Myocyte (in vitro differentiated cells): ENCODE measurements around the gene ARMC7. TPM values are rescaled to one million over a fixed set of nuclear protein-coding genes. Genes with fewer than 3 reads are reported as not detected.
A peak's percentile ranks its signal among the peaks of the same experiment; 100 is the strongest.

Source experiments
- DNase-seq: peaks from one replicate; pipeline ENCODE4 v3.0.0-alpha.2; 2012; ENCODE audit warnings: low read depth
- total RNA-seq: library from RNA; depleted of rRNA; stranded (reverse); fragments of >200 nt; gene quantifications from 2 replicates; pipeline ENCODE4 v1.2.3, GENCODE V29; 2014

ARMC7 gene
- total RNA-seq, 1 donor from 2014 or later: 4.4 TPM

- no peak for DNase-seq
Observed at GRCh38 chr17:75098861-75099260, 10.9 kb upstream of the ARMC7 start.

DNA sequence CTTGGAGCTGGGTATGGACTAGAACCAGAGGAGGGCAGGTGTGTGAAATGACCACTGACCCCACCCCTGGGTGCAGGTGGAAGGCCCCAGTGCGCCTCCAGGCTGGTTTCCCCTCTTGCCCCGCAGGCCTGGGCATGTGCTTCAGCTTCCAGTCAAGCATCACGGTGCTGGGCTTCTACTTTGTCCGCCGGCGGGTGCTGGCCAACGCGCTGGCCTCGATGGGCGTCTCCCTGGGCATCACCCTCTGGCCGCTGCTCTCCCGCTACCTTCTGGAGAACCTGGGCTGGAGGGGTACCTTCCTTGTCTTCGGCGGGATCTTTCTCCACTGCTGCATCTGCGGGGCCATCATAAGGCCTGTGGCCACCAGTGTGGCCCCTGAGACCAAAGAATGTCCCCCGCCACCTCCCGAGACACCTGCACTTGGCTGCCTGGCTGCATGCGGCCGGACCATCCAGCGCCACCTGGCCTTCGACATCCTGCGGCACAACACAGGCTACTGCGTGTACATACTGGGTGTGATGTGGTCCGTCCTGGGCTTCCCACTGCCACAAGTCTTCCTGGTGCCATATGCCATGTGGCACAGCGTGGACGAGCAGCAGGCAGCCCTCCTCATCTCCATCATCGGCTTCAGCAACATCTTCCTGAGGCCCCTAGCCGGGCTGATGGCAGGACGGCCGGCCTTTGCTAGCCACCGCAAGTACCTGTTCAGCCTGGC, 9.7 kb upstream of the ARMC7 start:
- no peak for DNase-seq

DNA sequence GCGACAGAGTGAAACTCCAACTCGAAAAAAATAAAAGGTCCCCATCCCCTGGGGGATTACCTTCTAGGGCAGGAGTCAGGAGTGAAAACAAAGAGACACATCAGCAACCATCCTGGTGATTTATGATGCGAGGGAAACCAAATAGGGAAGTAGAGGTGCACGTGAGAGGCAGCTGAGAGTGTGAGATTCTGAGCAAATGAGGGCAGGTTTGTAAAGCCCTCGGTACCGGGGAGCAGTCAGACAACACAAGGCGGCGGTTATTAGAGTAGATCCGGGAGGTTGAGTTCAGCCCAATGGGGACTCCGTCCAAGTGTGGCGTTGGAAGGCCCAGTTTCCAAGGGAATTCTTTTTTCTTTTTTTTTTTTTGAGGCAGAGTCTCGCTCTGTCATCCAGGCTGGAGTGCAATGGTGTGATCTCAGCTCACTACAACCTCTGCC, 7.4 kb upstream of the ARMC7 start:
- no peak for DNase-seq

GRCh38 chr17:75103601-75104554, 5.9 kb upstream of the ARMC7 start:
- DNase-seq: no peak

DNA sequence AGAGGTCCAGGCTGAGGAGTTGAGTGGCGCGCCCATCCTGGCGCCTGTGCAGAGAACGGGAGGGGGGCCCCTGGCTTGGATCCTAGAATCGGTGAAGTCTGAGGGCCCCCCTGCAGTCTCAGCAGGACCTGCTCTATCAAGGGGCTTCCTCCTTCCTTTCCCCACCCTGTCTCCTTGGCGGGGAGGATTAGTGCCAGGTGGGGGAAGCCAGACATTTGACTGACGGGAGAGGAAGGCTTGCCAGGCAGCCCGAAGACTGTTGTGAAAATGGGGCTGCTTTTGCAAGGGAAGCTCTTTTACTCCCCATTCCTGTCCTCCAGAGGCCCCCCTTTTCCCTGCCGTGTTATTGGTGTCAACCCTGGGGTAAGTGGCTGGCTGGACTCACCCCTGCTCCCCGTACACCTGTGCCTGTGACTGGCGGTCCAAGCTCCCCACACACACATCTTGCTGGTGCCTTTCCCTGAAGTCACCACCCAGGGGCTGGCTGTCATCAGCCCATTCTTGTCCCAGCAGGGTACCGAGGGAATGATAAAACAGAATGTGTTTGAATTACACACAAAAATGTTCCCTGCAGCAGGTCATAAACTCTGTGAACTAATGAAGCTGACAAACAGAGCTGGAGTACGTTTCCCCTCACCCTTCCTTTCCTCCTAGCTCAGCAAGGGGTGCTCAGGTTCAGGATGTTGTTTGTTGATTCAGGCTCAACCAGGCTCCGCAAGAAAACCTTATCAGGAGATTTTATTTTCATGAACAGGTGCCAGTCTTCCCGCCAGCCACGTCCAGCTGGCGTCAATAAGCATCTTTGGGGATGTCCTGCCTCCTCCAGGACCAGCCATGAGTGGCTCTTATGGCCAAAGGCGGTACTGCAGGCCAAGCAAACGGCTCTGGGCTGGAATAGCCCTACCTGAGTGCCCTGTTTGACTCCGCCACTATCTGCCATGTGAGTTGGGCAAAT, 4.4 kb upstream of the ARMC7 start:
- peak; percentile 50 for DNase-seq

DNA sequence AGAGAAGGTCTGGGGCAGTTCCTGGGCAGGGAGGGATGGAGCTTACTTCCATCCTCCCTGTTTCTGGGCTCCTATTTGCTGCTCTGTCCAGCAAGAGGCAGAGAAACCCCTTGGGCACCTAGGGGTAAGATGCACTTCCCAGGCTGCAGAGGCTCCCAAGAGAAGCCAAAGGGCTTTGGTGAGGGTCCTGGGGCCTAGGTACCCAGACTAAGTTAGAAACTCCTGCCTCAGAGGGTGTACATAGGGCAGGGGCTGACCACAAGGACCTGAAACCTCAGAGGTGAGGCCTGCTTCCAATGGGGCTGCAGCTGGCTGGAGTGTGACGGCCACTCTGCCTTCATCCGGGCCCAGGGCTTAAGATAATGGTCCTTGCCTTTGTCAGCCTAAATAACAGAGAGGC, 1.6 kb upstream of the ARMC7 start:
- DNase-seq: no peak

DNA sequence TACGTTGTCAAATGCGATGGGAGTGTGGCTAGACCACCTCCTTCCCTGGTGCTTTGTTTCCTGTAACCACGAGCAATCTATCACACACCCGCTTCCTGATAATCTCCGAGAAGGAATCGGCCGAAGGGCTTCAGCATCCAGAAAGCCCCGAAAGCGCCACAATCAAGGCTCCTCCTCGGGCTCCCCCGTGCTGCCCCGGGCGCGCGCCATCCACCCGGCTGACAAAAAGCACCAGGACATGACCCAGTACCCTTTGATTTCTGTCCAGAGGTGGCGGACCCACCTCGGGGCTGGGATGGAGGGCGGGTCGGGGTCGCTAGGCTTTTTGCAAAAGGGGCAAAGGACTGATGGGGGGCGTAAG, 743 bp upstream of the ARMC7 start:
- no peak for DNase-seq

DNA sequence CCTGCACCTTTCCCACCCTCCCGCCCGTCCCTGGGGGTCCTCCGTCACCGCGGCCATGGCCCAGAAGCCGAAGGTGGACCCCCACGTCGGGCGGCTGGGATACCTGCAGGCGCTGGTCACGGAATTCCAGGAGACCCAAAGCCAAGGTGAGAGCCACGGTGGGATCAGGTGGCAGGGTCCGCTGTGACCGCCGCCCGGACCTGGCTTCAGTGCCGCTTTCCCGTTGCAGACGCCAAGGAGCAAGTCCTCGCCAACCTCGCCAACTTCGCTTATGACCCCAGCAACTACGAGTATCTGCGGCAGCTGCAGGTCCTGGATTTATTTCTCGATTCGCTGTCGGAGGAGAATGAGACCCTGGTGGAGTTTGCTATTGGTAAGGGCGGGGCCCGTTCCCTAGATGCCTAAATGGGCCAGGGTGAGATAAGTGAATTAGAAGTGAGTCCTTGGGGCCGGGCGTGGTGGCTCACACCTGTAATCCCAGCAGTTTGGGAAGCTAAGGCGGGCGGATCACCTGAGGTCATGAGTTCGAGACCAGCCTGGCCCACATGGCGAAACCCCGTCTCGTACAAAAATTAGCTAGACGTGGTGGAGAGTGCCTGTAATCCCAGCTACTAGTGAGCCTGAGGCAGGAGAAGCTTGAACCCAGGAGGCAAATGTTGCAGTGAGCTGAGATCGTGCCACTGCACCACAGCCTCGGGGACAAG, 617 bp downstream of the ARMC7 start:
- DNase-seq: peak; percentile 30

- no peak for DNase-seq
Observed at GRCh38 chr17:75111777-75112335, 2.1 kb downstream of the ARMC7 start.

GRCh38 chr17:75113798-75114551, 4.2 kb downstream of the ARMC7 start:
- peak; percentile 91 for DNase-seq

DNA sequence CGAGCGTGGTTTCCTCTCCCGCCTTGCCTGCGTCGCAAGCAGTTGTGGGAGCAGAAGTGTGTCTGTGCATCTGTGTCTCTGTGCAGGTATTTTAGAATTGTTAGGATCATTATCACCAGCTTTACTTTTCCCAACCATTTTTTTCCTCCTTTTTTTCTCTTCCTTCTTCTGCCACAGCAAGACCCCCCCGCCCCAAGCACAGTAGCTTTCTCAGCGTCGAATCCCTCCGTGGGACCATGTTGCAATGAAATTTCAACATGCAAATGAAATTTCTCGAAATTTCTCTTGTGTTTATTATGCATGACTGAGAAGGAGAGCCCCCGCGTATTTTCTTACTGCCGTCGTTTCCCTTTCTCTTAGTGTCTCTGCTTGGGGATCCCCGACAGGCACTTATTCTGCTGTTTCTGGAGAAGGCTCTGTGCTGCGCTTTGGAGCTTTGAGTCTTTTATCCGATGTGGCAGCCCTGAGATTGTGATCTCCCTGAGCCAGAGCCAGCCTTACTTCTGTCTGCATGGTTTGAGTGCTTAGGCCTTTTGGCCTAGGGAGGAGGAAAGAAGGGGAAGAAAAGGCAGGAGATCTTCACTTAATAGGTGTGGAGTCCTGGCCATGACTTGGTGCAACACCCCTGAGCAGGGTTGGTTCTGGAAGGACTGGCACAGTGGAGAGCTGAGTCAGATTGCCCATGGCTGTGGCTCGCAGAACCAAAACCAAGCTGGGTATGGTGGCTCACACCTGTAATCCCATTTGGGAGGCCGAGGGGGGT, 5.0 kb downstream of the ARMC7 start:
- no peak for DNase-seq

DNA sequence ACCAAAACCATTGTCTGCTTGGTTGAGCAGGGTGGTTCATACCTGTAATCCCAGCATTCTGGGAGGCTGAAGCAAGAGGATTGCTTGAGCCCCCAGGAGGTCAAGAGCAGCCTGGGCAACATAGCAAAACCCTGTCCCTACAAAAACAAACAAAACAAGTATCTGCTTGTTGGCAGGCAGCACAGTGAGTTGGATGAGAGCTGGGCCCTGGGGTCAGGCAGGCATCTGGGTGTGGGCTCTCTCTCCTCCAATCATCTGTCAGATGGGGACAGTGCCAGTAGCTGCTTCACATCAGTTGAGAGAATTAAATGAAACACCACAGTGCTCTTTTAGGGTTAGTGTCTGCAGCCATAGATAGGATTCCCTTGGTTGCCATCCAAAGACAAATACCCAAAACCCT, 5.8 kb downstream of the ARMC7 start:
- DNase-seq: no peak

GRCh38 chr17:75116737-75117136, 7.0 kb downstream of the ARMC7 start:
- DNase-seq: no peak

- no peak for DNase-seq
Observed at GRCh38 chr17:75118307-75118706, 8.5 kb downstream of the ARMC7 start.

GRCh38 chr17:75124041-75124818, 14.5 kb downstream of the ARMC7 start:
- peak; percentile 87 for DNase-seq

GRCh38 chr17:75124819-75125162, 15.0 kb downstream of the ARMC7 start:
- DNase-seq: no peak

DNA sequence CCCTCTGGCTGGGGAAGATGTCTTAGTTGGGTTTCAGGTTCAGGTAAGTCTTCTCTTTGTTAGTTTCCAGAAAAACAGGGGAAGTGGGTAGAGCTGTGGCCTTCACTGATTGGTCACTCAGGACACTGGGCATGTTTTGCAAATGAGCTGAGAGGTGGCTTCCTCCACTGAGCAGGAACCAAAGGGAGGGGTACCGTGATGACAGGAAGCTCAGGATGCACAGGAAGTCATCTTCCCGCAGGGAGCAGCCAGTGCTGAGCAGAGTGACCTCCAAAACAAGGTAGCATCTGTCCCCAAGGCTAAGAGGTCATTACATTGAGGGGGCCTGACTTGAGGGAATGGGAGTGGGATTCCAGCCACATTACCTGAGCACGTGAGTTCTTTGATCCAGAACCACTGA, 16.2 kb downstream of the ARMC7 start:
- DNase-seq: no peak

- no peak for DNase-seq
Observed at GRCh38 chr17:75126954-75127353, 17.2 kb downstream of the ARMC7 start.
